NT2/D1 (cell line): ENCODE results near the gene ARHGAP22.

ENCODE experiments used
- DNase-seq: peaks from one replicate; pipeline ENCODE4 v3.0.0-alpha.2; 2011; ENCODE audit warnings: low read depth, low spot score
- H3K27me3 ChIP-seq: 2 replicates; pipeline ENCODE4 v1.6.0; 2011; ENCODE audit warnings: mild to moderate bottlenecking; ENCODE audit not compliant: insufficient read length, insufficient read depth
- H3K36me3 ChIP-seq: 2 replicates; pipeline ENCODE4 v1.6.1; 2011; ENCODE audit warnings: mild to moderate bottlenecking, low read length, mixed read lengths; ENCODE audit not compliant: insufficient read depth, insufficient read length
- H3K4me1 ChIP-seq: 2 replicates; pipeline ENCODE4 v1.5.1; 2011; ENCODE audit not compliant: insufficient read depth, insufficient read length
- H3K4me3 ChIP-seq: 2 replicates; pipeline ENCODE4 v1.5.1; 2011; ENCODE audit warnings: low read depth; ENCODE audit not compliant: insufficient read length
- H3K9ac ChIP-seq: 2 replicates; pipeline ENCODE4 v1.6.0; 2011; ENCODE audit warnings: low read depth; ENCODE audit not compliant: insufficient read length
- H3K9me3 ChIP-seq: 2 replicates; pipeline ENCODE4 v1.5.1; 2011; ENCODE audit warnings: mild to moderate bottlenecking, low read length; ENCODE audit not compliant: insufficient read depth
- SUZ12 ChIP-seq: IDR thresholded peaks from 2 replicates; pipeline ENCODE4 v1.6.1; 2011; ENCODE audit not compliant: insufficient read length, insufficient read depth; ENCODE audit errors: extremely low read depth
- YY1 ChIP-seq: IDR thresholded peaks from 2 replicates; pipeline ENCODE4 v1.6.1; 2011; ENCODE audit not compliant: insufficient read length, insufficient read depth
- ZNF274 ChIP-seq: IDR thresholded peaks from 2 replicates; pipeline ENCODE4 v1.6.1; 2011; ENCODE audit warnings: mild to moderate bottlenecking, low read depth, low read length

The ARHGAP22 gene

GRCh38 chr10:48523212-48523819 is 81.6 kb downstream of the ARHGAP22 start:
- Histone ChIP-seq H3K4me1 (peaks cover 8% of the 10 kb centered on the region), H3K27me3 (no peaks in the 10 kb centered on the region), H3K9ac (peak overlapping the region; percentile 83), H3K4me3 (peak overlapping the region; percentile 68), H3K36me3 (no peaks in the 10 kb centered on the region), H3K9me3 (no peaks in the 10 kb centered on the region)
- TF ChIP-seq SUZ12 (no peak), YY1 (no peak), ZNF274 (no peak)
- no peak for DNase-seq

DNA sequence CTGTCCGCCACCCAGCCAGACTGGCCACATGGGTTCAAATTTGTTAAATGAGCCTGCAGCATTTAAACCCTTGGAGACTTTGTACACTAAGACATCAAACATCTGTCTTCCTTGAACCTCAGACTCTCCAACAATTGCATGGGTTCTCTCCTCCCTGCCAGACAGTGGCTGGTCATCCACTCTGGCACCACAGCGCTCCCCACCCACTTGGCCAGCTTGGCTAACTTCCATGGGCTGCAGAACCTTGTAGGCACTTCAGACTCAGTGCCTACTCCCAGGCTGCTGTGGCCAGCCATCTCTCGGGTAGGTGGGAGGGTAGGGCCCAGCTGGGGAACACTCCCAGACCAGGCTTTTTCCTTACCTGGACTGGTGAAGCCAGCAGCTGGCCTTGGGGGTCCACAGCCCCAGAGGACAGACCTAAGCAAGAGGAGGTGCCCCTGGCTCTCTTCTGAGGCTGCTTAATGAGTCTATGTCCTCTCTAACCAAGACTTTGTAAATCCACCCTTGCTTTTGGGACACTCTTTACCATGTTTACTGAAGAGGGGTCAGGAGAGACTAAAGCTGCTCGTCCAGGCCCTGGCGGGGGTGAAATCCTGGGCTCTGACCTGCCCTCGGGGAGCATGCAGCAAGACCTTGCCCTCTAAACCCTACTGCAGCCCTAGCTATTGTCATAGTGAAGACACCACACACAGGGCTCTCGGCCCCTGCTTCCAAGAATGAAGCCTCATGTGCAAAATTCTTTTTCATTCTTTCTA is 82.7 kb downstream of the ARHGAP22 start:
- no peaks in the 10 kb centered on the region for H3K36me3 ChIP-seq
- peaks cover 11% of the 10 kb centered on the region for H3K4me1 ChIP-seq
- TF ChIP-seq SUZ12 (no peak), ZNF274 (no peak), YY1 (no peak)
- H3K9ac ChIP-seq = no peak overlapping the region
- H3K4me3 ChIP-seq = no peak overlapping the region
- H3K27me3 ChIP-seq = no peaks in the 10 kb centered on the region
- no peaks in the 10 kb centered on the region for H3K9me3 ChIP-seq
- no peak for DNase-seq

DNA sequence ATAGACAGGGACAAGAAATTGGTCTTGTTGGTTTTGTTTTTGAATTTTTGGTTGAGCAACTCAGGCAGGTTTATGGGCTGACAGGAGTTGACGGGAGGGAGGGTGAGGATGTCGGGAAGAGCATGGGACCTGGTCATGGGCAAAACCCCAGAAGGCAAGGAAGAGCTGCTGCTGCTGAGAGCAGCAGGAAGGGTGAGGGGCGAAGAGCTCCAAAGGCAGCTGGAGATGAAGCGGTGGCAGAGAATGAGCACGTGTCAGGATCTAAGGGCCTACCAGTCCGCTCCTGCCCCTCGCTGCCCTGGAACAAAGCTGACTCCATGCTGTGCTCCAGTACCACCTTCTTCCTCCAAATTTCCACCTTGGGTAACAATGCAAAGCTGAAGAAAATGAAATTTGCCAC is 84.3 kb downstream of the ARHGAP22 start:
- Histone ChIP-seq H3K4me1 (peaks cover 8% of the 10 kb centered on the region), H3K27me3 (no peaks in the 10 kb centered on the region), H3K36me3 (no peaks in the 10 kb centered on the region), H3K4me3 (no peak overlapping the region), H3K9me3 (peaks cover 3% of the 10 kb centered on the region), H3K9ac (no peak overlapping the region)
- TF ChIP-seq YY1 (no peak), ZNF274 (no peak), SUZ12 (no peak)
- DNase-seq = no peak

- DNase-seq = no peak
- Histone ChIP-seq H3K4me1 (peaks cover 8% of the 10 kb centered on the region), H3K36me3 (no peaks in the 10 kb centered on the region), H3K9ac (no peak overlapping the region), H3K27me3 (no peaks in the 10 kb centered on the region), H3K4me3 (no peak overlapping the region), H3K9me3 (peaks cover 7% of the 10 kb centered on the region)
- no peak for TF ChIP-seq ZNF274
- TF ChIP-seq SUZ12 = no peak
- no peak for TF ChIP-seq YY1
Measured at GRCh38 chr10:48520184-48520506, 84.7 kb downstream of the ARHGAP22 start.

GRCh38 chr10:48519481-48520183 is 85.2 kb downstream of the ARHGAP22 start:
- H3K4me3 ChIP-seq = no peak overlapping the region
- no peaks in the 10 kb centered on the region for H3K36me3 ChIP-seq
- no peak for TF ChIP-seq SUZ12
- no peak for TF ChIP-seq YY1
- TF ChIP-seq ZNF274 = no peak
- peaks cover 12% of the 10 kb centered on the region for H3K9me3 ChIP-seq
- no peaks in the 10 kb centered on the region for H3K27me3 ChIP-seq
- DNase-seq = no peak
- H3K4me1 ChIP-seq = peaks cover 8% of the 10 kb centered on the region
- H3K9ac ChIP-seq = no peak overlapping the region

DNA sequence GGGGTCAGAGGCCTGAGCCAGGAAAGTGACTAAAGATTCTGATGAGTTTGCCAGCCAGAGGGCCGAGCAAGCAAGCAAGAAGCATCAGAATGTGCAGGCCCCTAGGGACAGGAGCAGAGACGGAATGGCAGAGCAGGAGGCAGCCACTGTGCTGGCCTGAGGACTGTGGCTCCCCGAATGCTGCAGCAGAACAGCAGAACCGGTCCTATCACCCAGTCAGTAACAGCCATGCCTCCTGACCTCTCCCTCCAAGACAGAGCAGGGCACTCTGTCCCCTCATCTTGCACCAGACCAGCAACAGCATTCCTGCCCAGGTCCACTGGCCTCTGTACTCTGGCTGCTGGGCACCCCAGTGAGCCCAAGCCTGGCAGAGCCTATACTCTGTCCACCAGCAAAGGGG is 85.9 kb downstream of the ARHGAP22 start:
- H3K4me3 ChIP-seq = no peak overlapping the region
- peaks cover 8% of the 10 kb centered on the region for H3K4me1 ChIP-seq
- H3K36me3 ChIP-seq = no peaks in the 10 kb centered on the region
- no peak for DNase-seq
- no peaks in the 10 kb centered on the region for H3K27me3 ChIP-seq
- peaks cover 17% of the 10 kb centered on the region for H3K9me3 ChIP-seq
- TF ChIP-seq SUZ12 = no peak
- no peak for TF ChIP-seq YY1
- TF ChIP-seq ZNF274 = no peak
- no peak overlapping the region for H3K9ac ChIP-seq

DNA sequence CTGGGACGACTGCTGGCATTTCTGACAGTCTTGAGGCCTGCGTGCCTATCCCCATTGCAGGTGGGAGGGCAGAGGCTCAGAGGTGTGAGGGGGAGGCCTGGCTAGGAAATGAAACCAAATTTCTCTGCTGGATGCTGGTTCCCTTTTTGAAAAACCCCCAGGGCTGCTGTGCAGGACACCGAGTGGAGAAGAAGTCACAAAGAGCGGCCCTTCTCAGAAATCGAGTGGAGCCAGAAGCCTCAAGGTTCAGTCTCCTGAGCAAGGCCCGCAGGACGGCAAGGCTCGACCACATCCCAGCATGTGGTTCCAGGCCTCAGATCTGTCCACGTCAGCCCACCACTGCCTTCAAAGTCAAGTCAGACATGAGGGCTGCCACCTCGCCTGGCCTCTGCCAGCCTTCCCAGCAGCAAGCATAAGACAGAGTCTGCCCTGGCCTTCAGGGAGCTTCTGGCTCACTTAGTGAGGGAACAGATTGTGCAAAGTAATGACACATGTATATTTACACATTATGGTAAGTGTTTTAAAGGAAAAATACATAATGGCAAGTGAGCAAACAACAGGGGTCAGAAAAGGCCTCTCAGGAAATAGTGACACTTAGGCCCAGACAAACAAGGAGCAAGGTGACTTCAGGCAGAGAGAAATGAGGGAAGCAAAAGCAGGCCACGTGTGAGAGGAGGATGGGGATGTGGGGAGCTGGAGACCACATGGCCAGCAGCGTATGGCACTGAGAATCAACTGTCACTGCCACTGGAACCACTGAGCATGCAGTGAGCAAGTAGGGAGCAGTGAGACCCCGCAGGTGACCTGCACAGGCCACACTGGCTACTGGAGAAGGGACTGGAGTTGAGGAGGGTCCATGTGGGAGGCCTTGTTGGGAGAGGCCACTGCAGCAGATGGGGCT is 86.7 kb downstream of the ARHGAP22 start:
- peaks cover 8% of the 10 kb centered on the region for H3K4me1 ChIP-seq
- H3K27me3 ChIP-seq = no peaks in the 10 kb centered on the region
- peaks cover 17% of the 10 kb centered on the region for H3K9me3 ChIP-seq
- H3K36me3 ChIP-seq = no peaks in the 10 kb centered on the region
- DNase-seq = no peak
- no peak overlapping the region for H3K9ac ChIP-seq
- TF ChIP-seq YY1 = no peak
- no peak for TF ChIP-seq ZNF274
- no peak for TF ChIP-seq SUZ12
- H3K4me3 ChIP-seq = no peak overlapping the region
